Measurements from ENCODE around the gene ADAM8. TPM values are rescaled to one million over a fixed set of nuclear protein-coding genes. Genes with fewer than 3 reads are reported as not detected.

Gene ADAM8
- polyA plus RNA-seq, 1 donor from 2014 or later, result 6.4 TPM

- Histone ChIP-seq H3K4me3 (ENCODE audit: low read length) (no peak overlapping the region), H3K4me2 (ENCODE audit: low read length) (no peak overlapping the region), H3K79me2 (replicated peaks; ENCODE audit: insufficient read depth, low read length) (no peaks in the 10 kb centered on the region), H3F3A (ENCODE audit: insufficient read depth, low read length, poor library complexity, severe bottlenecking) (no peaks in the 10 kb centered on the region), H4K20me1 (ENCODE audit: insufficient read depth) (no peaks in the 10 kb centered on the region), H3K27me3 (ENCODE audit: insufficient read depth, low read depth, low read length) (no peaks in the 10 kb centered on the region), H2AFZ (ENCODE audit: low read depth, low read length) (no peak overlapping the region), H3K27ac (ENCODE audit: low read length) (no peak overlapping the region), H3K9me3 (ENCODE audit: low read length) (no peaks in the 10 kb centered on the region), H3K36me3 (ENCODE audit: insufficient read depth, low read length) (no peaks in the 10 kb centered on the region), H3K9me2 (ENCODE audit: insufficient read depth, low read length) (no peaks in the 10 kb centered on the region), H3K9ac (ENCODE audit: low read length) (no peak overlapping the region)
- no peak for TF ChIP-seq CTCF (IDR thresholded peaks at IDR 0.05; ENCODE audit: poor library complexity, severe bottlenecking)
- TF ChIP-seq SMC3 (conservative IDR thresholded peaks at IDR 0.05; ENCODE audit: poor library complexity), result no peak
- no peak for TF ChIP-seq RAD21 (conservative IDR thresholded peaks at IDR 0.05)
- no peak for TF ChIP-seq TAF1 (IDR thresholded peaks at IDR 0.05; ENCODE audit: low read depth)
- no peak for TF ChIP-seq EP300 (conservative IDR thresholded peaks at IDR 0.05; ENCODE audit: poor library complexity, severe bottlenecking)
- TF ChIP-seq POLR2AphosphoS5 (IDR thresholded peaks at IDR 0.05), result no peak
- no peak for TF ChIP-seq EZH2 (IDR thresholded peaks at IDR 0.05; ENCODE audit: borderline replicate concordance, insufficient read depth, low read length, poor library complexity, severe bottlenecking)
- TF ChIP-seq MXI1 (conservative IDR thresholded peaks at IDR 0.05; ENCODE audit: poor library complexity, severe bottlenecking), result no peak
- TF ChIP-seq, protein P1, sequence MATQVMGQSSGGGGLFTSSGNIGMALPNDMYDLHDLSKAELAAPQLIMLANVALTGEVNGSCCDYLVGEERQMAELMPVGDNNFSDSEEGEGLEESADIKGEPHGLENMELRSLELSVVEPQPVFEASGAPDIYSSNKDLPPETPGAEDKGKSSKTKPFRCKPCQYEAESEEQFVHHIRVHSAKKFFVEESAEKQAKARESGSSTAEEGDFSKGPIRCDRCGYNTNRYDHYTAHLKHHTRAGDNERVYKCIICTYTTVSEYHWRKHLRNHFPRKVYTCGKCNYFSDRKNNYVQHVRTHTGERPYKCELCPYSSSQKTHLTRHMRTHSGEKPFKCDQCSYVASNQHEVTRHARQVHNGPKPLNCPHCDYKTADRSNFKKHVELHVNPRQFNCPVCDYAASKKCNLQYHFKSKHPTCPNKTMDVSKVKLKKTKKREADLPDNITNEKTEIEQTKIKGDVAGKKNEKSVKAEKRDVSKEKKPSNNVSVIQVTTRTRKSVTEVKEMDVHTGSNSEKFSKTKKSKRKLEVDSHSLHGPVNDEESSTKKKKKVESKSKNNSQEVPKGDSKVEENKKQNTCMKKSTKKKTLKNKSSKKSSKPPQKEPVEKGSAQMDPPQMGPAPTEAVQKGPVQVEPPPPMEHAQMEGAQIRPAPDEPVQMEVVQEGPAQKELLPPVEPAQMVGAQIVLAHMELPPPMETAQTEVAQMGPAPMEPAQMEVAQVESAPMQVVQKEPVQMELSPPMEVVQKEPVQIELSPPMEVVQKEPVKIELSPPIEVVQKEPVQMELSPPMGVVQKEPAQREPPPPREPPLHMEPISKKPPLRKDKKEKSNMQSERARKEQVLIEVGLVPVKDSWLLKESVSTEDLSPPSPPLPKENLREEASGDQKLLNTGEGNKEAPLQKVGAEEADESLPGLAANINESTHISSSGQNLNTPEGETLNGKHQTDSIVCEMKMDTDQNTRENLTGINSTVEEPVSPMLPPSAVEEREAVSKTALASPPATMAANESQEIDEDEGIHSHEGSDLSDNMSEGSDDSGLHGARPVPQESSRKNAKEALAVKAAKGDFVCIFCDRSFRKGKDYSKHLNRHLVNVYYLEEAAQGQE (IDR thresholded peaks at IDR 0.05; ENCODE audit: borderline replicate concordance), result no peak
These were observed 17.5 kb upstream of the ADAM8 start for GRCh38 chr10:133294189-133294588.

DNA sequence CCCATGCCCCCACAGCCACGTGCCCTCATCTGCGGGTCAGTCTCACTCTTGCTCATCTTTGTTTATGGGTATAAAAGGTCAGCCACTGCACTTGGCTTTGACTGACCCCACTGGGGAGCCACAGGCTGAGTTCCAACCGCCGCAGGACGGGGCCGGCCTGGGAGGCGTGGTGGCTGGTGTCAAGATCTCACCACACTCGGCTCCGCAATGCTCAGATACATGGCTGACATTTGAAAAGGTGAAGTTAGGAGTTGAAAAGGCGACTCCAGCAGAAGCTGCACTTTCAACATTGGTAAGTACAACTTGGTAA is 17.1 kb upstream of the ADAM8 start:
- H3F3A ChIP-seq (ENCODE audit: insufficient read depth, low read length, poor library complexity, severe bottlenecking), result no peaks in the 10 kb centered on the region
- TF ChIP-seq MXI1 (conservative IDR thresholded peaks at IDR 0.05; ENCODE audit: poor library complexity, severe bottlenecking) (no peak), EZH2 (IDR thresholded peaks at IDR 0.05; ENCODE audit: borderline replicate concordance, insufficient read depth, low read length, poor library complexity, severe bottlenecking) (no peak), RAD21 (conservative IDR thresholded peaks at IDR 0.05) (no peak), EP300 (conservative IDR thresholded peaks at IDR 0.05; ENCODE audit: poor library complexity, severe bottlenecking) (no peak), TAF1 (IDR thresholded peaks at IDR 0.05; ENCODE audit: low read depth) (no peak), POLR2AphosphoS5 (IDR thresholded peaks at IDR 0.05) (no peak), CTCF (IDR thresholded peaks at IDR 0.05; ENCODE audit: poor library complexity, severe bottlenecking) (no peak), SMC3 (conservative IDR thresholded peaks at IDR 0.05; ENCODE audit: poor library complexity) (no peak)
- TF ChIP-seq, protein P1 (IDR thresholded peaks at IDR 0.05; ENCODE audit: borderline replicate concordance), result no peak
- no peaks in the 10 kb centered on the region for H3K36me3 ChIP-seq (ENCODE audit: insufficient read depth, low read length)

More for the DNA sequence above, 17.1 kb upstream of the ADAM8 start:
- no peaks in the 10 kb centered on the region for H3K9me3 ChIP-seq (ENCODE audit: low read length)
- no peaks in the 10 kb centered on the region for H4K20me1 ChIP-seq (ENCODE audit: insufficient read depth)
- H3K9ac ChIP-seq (ENCODE audit: low read length), result no peak overlapping the region
- H3K79me2 ChIP-seq (replicated peaks; ENCODE audit: insufficient read depth, low read length), result no peaks in the 10 kb centered on the region
- no peak overlapping the region for H3K27ac ChIP-seq (ENCODE audit: low read length)
- H3K4me3 ChIP-seq (ENCODE audit: low read length), result no peak overlapping the region
- no peaks in the 10 kb centered on the region for H3K9me2 ChIP-seq (ENCODE audit: insufficient read depth, low read length)
- no peak overlapping the region for H2AFZ ChIP-seq (ENCODE audit: low read depth, low read length)
- no peak overlapping the region for H3K4me2 ChIP-seq (ENCODE audit: low read length)
- H3K27me3 ChIP-seq (ENCODE audit: insufficient read depth, low read depth, low read length), result no peaks in the 10 kb centered on the region
